Right lobe of liver (tissue), 6 donors: Measurements from ENCODE around the gene CUL5. TPM values are rescaled to one million over a fixed set of nuclear protein-coding genes. Genes with fewer than 3 reads are reported as not detected.

Experiments
- ATAC-seq, 4 donors: fragments of 200-7000 bp; cut with Tn5 transposase; one replicate each; pipeline ENCODE4 v1.9.1; 2020; ENCODE audit warnings: mild to moderate bottlenecking in 4 of 4, moderate library complexity in 4 of 4
- DNase-seq, 3 donors: peaks; one replicate each; pipeline ENCODE4 v3.0.0-alpha.2; 2020
- H3K27ac ChIP-seq, 3 donors: fragments of 200-600 bp; one replicate each; pipeline ENCODE4 v1.8.0; 2022
- H3K27me3 ChIP-seq, 2 donors: fragments of 200-600 bp; one replicate each; pipeline ENCODE4 v1.8.0; 2022
- H3K36me3 ChIP-seq, 4 donors: fragments of 200-600 bp; sonication (generic) in 1 of 4; one replicate each; pipeline versions ENCODE4 v1.5.1 to v1.8.0; 2017 to 2022; ENCODE audit warnings: control low read depth in 1 of 4
- H3K4me1 ChIP-seq, 4 donors: fragments of 200-600 bp; sonication (generic) in 1 of 4; one replicate each; pipeline versions ENCODE4 v1.5.1 to v1.8.0; 2017 to 2022; ENCODE audit warnings: control low read depth in 1 of 4
- H3K4me3 ChIP-seq, 3 donors: fragments of 200-600 bp; one replicate each; pipeline ENCODE4 v1.8.0; 2022
- H3K9me3 ChIP-seq, 4 donors: fragments of 200-600 bp; sonication (generic) in 1 of 4; one replicate each; pipeline versions ENCODE4 v1.5.1 to v1.8.0; 2017 to 2022; ENCODE audit warnings: control low read depth in 1 of 4
- POLR2A ChIP-seq: fragments of 450-650 bp; IDR thresholded peaks from one replicate; pipeline ENCODE4 v1.6.1; 2017; ENCODE audit warnings: antibody characterized with exemption, mild to moderate bottlenecking
- WGBS: methylation state at CpG from one replicate; pipeline ENCODE4 v1.1.6; 2018; ENCODE audit warnings: low coverage, low lambda C conversion rate; ENCODE audit not compliant: insufficient coverage; ENCODE audit errors: missing lambda C conversion rate; 5-methylcytosine and 5-hydroxymethylcytosine counted together
- intact Hi-C, 2 donors: fragments of 100-400 bp; cut with DNase I; formaldehyde crosslinking; loops; one replicate each; pipeline versions ENCODE4 v1.11.2 to v1.14.1; 2022
- total RNA-seq, 6 experiments: library from RNA; depleted of rRNA in 2 of 6; stranded (reverse); fragments of >200 nt in 2 of 6; fragmentation: NEBNext Ultra II Directional in 3 of 6; extraction: Animal tissue kit (Norgen Biotek cat#: 25700) in 3 of 6; gene quantifications; one replicate each; pipeline versions ENCODE4 v1.1.0 to v1.2.4, GENCODE V29; 2016 to 2023
- TF ChIP-seq, protein P1 (sequence below), 4 donors: fragments of 200-600 bp in 3 of 4; fragments of 450-650 bp in 1 of 4; IDR thresholded peaks; one replicate each; pipeline versions ENCODE4 v1.5.1 to v1.8.0; 2016 to 2022; ENCODE audit warnings: antibody characterized with exemption in 4 of 4, mild to moderate bottlenecking in 2 of 4
- donor health status: DM: no; HTN: yes; CAD: no.
- donor health status: DM: no; HTN: no; CAD: no.
- donor health status: DM: no; HTN: no; CAD: no.
- donor health status: DM: no; HTN: yes; CAD: no.
- donor health status: DM: no; HTN: yes; CAD: no.

Gene CUL5
- total RNA-seq, 6 experiments from 2014 or later = 14.0 to 20.2 (median 17.8) TPM

DNA sequence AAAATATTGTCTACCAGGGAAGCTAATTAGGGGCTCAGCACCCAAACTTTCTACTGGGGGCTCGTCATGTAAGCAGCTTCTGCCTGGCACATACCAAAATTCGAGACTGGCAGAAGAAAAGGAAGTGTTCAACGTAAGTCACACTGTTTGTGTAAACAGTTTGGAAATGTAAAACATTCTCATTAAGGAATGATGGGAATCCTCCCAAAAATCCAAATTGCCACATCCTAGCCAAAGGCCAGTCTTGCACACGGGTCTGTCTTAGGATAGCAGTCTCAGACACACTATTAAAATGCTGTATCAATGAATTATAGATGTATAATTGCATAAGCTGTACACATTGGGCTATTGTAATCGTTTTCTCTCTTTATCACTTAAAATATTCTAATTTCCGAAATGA lies 28.9 kb downstream of the CUL5 start:
- Histone ChIP-seq H3K27ac (no peak overlapping the region), H3K9me3 (no peaks in the 10 kb centered on the region), H3K27me3 (no peaks in the 10 kb centered on the region), H3K4me3 (no peak overlapping the region), H3K4me1 (peaks cover 0 to 14% (median 3%) of the 10 kb centered on the region in 4 donors), H3K36me3 (peaks cover 0 to 26% (median 3%) of the 10 kb centered on the region in 4 donors)
- TF ChIP-seq POLR2A = no peak
- TF ChIP-seq, protein P1, sequence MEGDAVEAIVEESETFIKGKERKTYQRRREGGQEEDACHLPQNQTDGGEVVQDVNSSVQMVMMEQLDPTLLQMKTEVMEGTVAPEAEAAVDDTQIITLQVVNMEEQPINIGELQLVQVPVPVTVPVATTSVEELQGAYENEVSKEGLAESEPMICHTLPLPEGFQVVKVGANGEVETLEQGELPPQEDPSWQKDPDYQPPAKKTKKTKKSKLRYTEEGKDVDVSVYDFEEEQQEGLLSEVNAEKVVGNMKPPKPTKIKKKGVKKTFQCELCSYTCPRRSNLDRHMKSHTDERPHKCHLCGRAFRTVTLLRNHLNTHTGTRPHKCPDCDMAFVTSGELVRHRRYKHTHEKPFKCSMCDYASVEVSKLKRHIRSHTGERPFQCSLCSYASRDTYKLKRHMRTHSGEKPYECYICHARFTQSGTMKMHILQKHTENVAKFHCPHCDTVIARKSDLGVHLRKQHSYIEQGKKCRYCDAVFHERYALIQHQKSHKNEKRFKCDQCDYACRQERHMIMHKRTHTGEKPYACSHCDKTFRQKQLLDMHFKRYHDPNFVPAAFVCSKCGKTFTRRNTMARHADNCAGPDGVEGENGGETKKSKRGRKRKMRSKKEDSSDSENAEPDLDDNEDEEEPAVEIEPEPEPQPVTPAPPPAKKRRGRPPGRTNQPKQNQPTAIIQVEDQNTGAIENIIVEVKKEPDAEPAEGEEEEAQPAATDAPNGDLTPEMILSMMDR (IDR thresholded peaks at IDR 0.05) = no peak
- 37% methylated on average over 6 of the region's 6 CpGs for WGBS
- DNase-seq = no peak
- ATAC-seq = peak in 3 of 4 donors; percentile 57 to 82 (median 78)
- intact Hi-C loops = no loop called here

DNA sequence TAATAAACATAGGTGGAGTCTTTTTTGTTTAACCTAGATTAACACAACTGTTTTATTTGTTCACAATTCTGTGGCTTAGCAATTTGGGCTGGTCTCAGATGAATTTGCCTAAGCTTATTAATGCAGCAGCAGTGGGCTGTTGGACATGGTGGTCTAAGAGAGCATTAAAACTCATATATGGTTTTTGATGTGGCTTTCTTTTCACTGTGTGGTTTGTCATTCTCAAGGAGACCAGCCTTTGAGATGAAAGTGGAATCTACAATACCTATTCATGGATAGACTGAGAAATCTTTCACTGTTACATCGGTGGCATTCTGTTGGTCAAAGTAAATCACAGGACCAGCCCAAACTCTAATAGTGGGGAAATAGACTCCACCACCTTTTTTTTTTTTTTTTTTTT lies 39.6 kb downstream of the CUL5 start:
- no peaks in the 10 kb centered on the region for H3K27me3 ChIP-seq
- ATAC-seq (no peak), DNase-seq (no peak)
- no peak overlapping the region for H3K4me3 ChIP-seq
- no peak overlapping the region for H3K27ac ChIP-seq
- H3K36me3 ChIP-seq = peaks cover 0 to 23% (median 2%) of the 10 kb centered on the region in 4 donors
- H3K4me1 ChIP-seq = no peaks in the 10 kb centered on the region
- H3K9me3 ChIP-seq = no peaks in the 10 kb centered on the region
- WGBS = 100% methylated on average over 1 of the region's 1 CpG
- TF ChIP-seq POLR2A = no peak
- TF ChIP-seq, protein P1 (IDR thresholded peaks at IDR 0.05) = no peak
- intact Hi-C loops = no loop called here

DNA sequence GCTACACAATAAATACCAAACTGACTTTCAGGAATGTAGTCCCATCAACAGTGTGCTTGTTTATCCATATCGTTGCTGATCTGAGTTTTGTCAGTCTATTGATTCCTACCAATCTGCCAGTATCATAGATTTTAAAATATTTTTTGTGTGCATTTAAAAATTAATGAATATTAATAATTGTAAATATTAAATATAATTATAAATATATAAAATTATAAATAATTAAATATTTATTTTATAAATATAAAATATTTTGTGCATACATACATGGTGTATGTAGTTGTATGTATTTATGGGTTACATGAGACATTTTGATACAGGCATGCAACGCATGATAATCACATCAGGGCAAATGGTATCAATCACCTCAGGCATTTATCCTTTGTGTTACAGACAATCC lies 53.6 kb downstream of the CUL5 start:
- no peak for DNase-seq
- ATAC-seq = no peak
- Histone ChIP-seq H3K9me3 (no peaks in the 10 kb centered on the region), H3K27me3 (no peaks in the 10 kb centered on the region), H3K27ac (no peak overlapping the region), H3K4me1 (no peaks in the 10 kb centered on the region), H3K36me3 (peaks cover 0 to 11% (median 4%) of the 10 kb centered on the region in 4 donors), H3K4me3 (no peak overlapping the region)
- intact Hi-C loops = no loop called here
- 78% methylated on average over 2 of the region's 2 CpGs for WGBS
- TF ChIP-seq POLR2A = no peak
- TF ChIP-seq, protein P1 (IDR thresholded peaks at IDR 0.05) = no peak

DNA sequence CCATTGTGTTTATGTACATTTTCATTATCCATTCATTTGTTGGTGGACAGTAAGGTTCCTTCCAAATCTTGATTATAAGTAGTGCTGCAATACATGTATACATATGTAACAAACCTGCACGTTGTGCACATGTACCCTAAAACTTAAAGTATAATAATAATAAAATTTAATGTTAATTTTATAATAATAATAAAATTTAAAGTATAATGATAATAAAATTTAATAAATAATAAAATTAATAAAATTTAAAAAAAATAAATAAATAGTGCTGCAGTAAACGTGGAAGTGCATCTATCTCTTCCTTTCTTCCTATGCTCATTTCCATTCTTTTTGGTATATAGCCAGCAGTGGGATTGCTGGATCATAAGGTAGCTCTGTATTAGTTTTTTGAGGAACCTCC lies 54.7 kb downstream of the CUL5 start:
- WGBS = 94% methylated on average over 2 of the region's 2 CpGs
- intact Hi-C loops = no loop called here
- Histone ChIP-seq H3K4me3 (no peak overlapping the region), H3K36me3 (peaks cover 0 to 6% (median 3%) of the 10 kb centered on the region in 4 donors), H3K9me3 (no peaks in the 10 kb centered on the region), H3K27me3 (no peaks in the 10 kb centered on the region), H3K4me1 (no peaks in the 10 kb centered on the region), H3K27ac (no peak overlapping the region)
- no peak for DNase-seq
- no peak for TF ChIP-seq POLR2A
- TF ChIP-seq, protein P1 (IDR thresholded peaks at IDR 0.05) = no peak
- no peak for ATAC-seq

DNA sequence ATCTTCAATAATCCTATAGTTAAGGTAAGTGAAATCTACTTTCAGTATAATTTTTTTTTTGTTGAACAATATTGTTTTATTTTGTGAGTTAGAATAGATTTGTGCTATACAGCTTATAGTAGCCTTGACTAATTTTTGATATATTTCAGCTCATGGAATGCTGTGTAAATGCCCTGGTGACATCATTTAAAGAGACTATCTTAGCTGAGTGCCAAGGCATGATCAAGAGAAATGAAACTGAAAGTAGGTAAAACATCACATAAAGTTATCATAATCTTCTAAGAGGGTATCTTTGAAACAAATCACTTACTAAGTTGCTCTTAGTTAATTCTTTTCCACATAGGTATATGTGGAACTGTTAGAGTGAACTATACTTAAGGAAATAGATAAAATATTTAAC lies 61.2 kb downstream of the CUL5 start:
- H3K9me3 ChIP-seq = no peaks in the 10 kb centered on the region
- H3K27ac ChIP-seq = no peak overlapping the region
- TF ChIP-seq POLR2A = no peak
- TF ChIP-seq, protein P1 (IDR thresholded peaks at IDR 0.05) = no peak
- ATAC-seq = peak; percentile 38 to 95 (median 54)
- intact Hi-C loops = no loop called here
- no peaks in the 10 kb centered on the region for H3K27me3 ChIP-seq
- no peak overlapping the region for H3K4me3 ChIP-seq
- no peak for DNase-seq
- no peaks in the 10 kb centered on the region for H3K4me1 ChIP-seq
- peaks cover 0 to 11% (median 4%) of the 10 kb centered on the region in 4 donors for H3K36me3 ChIP-seq
